RWPE1 (cell line): ENCODE measurements around the gene SLC2A13.

Experiments used
- CTCF ChIA-PET: fragments of 350-600 bp; sonication (Branson Sonifier 250); formaldehyde crosslinking; extraction: SDS; loops from one replicate; lab custom pipeline; 2021; lab: Yijun Ruan, JAX
- POLR2A ChIA-PET: fragments of 400-600 bp; formaldehyde crosslinking; extraction: SDS; loops from one replicate; lab custom pipeline; 2020; ENCODE audit warnings: antibody characterized with exemption; ENCODE audit not compliant: low non-redundant PET; lab: Yijun Ruan, JAX
- DNase-seq: peaks from one replicate; pipeline ENCODE4 v3.0.0; 2012; ENCODE audit warnings: low spot score
- H3K27ac ChIP-seq: fragments of 450-650 bp; 2 replicates; pipeline ENCODE4 v1.5.1; 2017
- CTCF ChIP-seq: fragments of 450-650 bp; conservative IDR thresholded peaks from 2 replicates; pipeline ENCODE4 v1.5.1; 2017; ENCODE audit warnings: low read depth, mild to moderate bottlenecking

The SLC2A13 gene

DNA sequence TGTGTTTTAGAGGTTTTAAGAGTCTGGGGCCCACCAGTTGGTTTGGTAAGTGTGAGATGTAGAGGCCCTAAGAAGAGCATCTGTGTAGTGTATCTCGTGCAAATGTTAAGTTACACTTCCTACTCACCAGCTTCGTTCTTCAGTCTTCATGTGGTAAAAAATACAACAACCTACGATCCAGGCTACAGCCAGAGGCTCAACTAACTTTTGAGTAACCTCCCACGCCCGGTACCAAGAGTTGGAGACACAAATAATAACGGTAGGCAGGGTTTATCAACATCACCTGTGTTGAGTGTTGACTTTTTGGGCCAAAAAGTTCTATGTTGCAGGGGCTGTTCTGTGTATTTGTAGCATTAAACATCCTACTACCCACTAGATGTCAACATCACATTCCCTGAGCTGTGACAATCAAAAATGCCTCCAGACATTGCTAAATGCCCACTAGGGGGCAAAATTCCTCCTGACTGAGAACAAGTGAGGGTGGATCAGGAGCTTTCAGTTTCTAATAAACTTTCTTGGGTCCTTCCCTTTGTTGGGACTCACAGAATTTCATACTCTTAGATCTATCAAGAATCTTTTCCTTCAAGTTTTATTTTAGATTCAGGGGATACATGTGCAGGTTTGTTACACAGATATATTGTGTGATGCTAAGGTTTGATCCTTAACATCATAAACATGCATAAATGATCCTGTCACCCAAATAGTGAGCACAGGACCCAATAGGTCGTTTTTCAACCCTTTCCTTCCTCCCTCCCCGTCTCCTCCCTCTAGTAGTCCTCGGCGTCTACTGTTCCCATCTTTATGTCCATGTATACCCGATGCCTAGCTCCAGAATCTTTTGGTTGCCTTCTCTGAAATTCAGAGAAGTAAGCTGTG lies 94.7 kb downstream of the SLC2A13 start:
- no peak overlapping the region for H3K27ac ChIP-seq
- peak; percentile 52 for DNase-seq
- ChIA-PET POLR2A (no interaction called here), CTCF (interaction anchor here (0.6 to 2.9 kb wide), 11 partner anchors 14 to 417 kb away, joined by 3 to 25 read pairs (median 3); partner anchors contain the start of gene SLC2A13)
- TF ChIP-seq CTCF: peak; percentile 70

GRCh38 chr12:40002178-40003169 lies 103.4 kb downstream of the SLC2A13 start:
- no peak for DNase-seq
- no peak overlapping the region for H3K27ac ChIP-seq
- POLR2A ChIA-PET: no interaction called here
- no peak for TF ChIP-seq CTCF
- CTCF ChIA-PET: interaction anchor here (0.6 kb wide), 1 partner anchor 8 kb away, joined by 9 read pairs; no protein-coding TSS in a partner anchor

GRCh38 chr12:40001406-40001805 lies 104.5 kb downstream of the SLC2A13 start:
- H3K27ac ChIP-seq: no peak overlapping the region
- CTCF ChIA-PET: interaction anchor here (0.9 kb wide), 1 partner anchor 52 kb away, joined by 6 read pairs; no protein-coding TSS in a partner anchor
- POLR2A ChIA-PET: no interaction called here
- no peak for TF ChIP-seq CTCF
- DNase-seq: no peak

DNA sequence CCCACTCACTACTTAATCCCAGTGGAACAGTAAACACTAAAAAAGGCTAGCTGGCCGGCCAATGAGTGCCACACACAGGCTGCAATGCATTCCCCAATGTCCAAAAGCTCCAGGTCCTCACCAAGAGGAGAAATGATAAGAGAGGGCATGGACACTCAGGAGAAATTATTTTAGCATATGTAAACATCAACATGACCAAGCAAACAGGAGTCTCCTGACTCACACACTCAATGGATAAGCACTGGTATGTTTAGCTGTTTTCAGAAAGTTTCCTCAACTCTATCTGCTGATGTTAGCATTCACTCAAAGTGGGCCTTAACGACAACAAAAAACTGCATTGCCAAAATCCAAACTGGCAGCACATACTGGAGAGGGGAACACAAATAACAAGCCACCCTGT lies 105.0 kb downstream of the SLC2A13 start:
- DNase-seq: no peak
- no peak overlapping the region for H3K27ac ChIP-seq
- POLR2A ChIA-PET: no interaction called here
- no peak for TF ChIP-seq CTCF
- CTCF ChIA-PET: interaction anchor here (0.9 kb wide), 1 partner anchor 52 kb away, joined by 6 read pairs; no protein-coding TSS in a partner anchor

- no peak overlapping the region for H3K27ac ChIP-seq
- TF ChIP-seq CTCF: no peak
- DNase-seq: no peak
- ChIA-PET POLR2A (no interaction called here), CTCF (interaction anchor here (0.7 kb wide), 1 partner anchor 18 kb away, joined by 3 read pairs; no protein-coding TSS in a partner anchor)
Measured at GRCh38 chr12:39993268-39993667, 112.6 kb downstream of the SLC2A13 start.
